ENCODE results near the gene SCD5. TPM values are rescaled to one million over a fixed set of nuclear protein-coding genes. Genes with fewer than 3 reads are reported as not detected.

Gene SCD5
- total and polyA plus RNA-seq, 9 of the 15 experiments (the other 6 are each of a cell fraction or from before 2014, with no cell fraction given) = 0.01 to 0.20 (median 0.03) TPM; not detected in 5

DNA sequence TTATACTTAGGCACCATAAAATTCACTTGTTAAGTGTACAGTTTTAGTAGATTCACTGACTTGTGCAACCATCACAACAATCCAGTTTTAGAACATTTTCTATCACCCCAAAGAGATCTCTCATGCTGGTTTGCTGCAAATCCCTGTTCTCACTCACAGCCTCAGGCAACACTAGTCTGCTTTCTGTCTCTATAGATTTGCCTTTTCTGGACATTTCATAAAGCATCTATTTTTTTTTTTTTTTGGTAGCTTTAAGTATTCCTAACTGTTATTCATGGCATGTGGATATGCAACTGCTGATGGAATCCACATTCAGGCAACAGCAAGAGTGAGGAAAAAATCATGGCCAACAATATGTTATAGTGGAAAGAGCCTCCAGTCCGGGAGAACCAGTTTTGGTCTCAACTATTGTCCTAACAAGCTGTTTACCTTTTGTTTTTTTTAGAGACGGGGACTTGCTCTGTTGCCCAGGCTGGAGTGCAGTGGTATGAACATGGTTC is 209.8 kb downstream of the SCD5 start:
- BruUV-seq (replicated peaks) = no TSS peak
- TF ChIP-seq MAZ (CRISPR knock-in tag; conservative IDR thresholded peaks at IDR 0.05 in 1 of 2, IDR thresholded peaks at IDR 0.05 in 1 of 2) (no peak), BRF2 (IDR thresholded peaks at IDR 0.05; ENCODE audit: borderline replicate concordance, insufficient read depth, insufficient read length) (no peak), EP400 (IDR thresholded peaks at IDR 0.05) (no peak), ZNF589 (CRISPR knock-in tag; IDR thresholded peaks at IDR 0.05; ENCODE audit: low read depth) (no peak), UBTF (IDR thresholded peaks at IDR 0.05; ENCODE audit: borderline replicate concordance in 1 of 2, low read depth in 2 of 2, low read length in 2 of 2) (no peak), PBX2 (CRISPR knock-in tag; IDR thresholded peaks at IDR 0.05; ENCODE audit: low read depth) (no peak), PBX2 (tag; conservative IDR thresholded peaks at IDR 0.05; ENCODE audit: low read depth) (no peak), ZNF668 (CRISPR knock-in tag; IDR thresholded peaks at IDR 0.05) (no peak), NR3C1 (CRISPR knock-in tag; IDR thresholded peaks at IDR 0.05) (no peak), ZBTB2 (IDR thresholded peaks at IDR 0.05) (no peak), MAFK (IDR thresholded peaks at IDR 0.05; ENCODE audit: low read length) (no peak)
- TF ChIP-seq, protein P1, sequence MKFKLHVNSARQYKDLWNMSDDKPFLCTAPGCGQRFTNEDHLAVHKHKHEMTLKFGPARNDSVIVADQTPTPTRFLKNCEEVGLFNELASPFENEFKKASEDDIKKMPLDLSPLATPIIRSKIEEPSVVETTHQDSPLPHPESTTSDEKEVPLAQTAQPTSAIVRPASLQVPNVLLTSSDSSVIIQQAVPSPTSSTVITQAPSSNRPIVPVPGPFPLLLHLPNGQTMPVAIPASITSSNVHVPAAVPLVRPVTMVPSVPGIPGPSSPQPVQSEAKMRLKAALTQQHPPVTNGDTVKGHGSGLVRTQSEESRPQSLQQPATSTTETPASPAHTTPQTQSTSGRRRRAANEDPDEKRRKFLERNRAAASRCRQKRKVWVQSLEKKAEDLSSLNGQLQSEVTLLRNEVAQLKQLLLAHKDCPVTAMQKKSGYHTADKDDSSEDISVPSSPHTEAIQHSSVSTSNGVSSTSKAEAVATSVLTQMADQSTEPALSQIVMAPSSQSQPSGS (CRISPR knock-in tag; IDR thresholded peaks at IDR 0.05) = no peak
- Histone ChIP-seq H3K9ac (ENCODE audit: insufficient read depth in 1 of 2, low read depth in 2 of 2, low read length in 2 of 2) (no peak overlapping the region), H3K9me3 (replicated peaks; ENCODE audit: control insufficient read depth, insufficient read depth, low read depth, low read length) (no peaks in the 10 kb centered on the region), H3K4me2 (ENCODE audit: insufficient read depth, low read length) (no peak overlapping the region), H4K20me1 (replicated peaks; ENCODE audit: control insufficient read depth, insufficient read depth, low read length) (no peaks in the 10 kb centered on the region), H3K27me3 (ENCODE audit: control insufficient read depth in 2 of 2, insufficient read depth in 2 of 2, low read length in 2 of 2) (peaks cover 3 to 21% of the 10 kb centered on the region in 2 experiments; a peak in 2 of 5 replicates), H3K79me2 (ENCODE audit: control insufficient read depth, insufficient read depth, low read length) (no peaks in the 10 kb centered on the region), H3K4me3 (no peak overlapping the region), H3K27ac (ENCODE audit: extremely low read depth, low read depth, low read length) (no peak overlapping the region), H3K4me1 (replicated peaks in 1 of 2; ENCODE audit: control insufficient read depth in 2 of 2, insufficient read depth in 2 of 2, low read length in 2 of 2) (no peaks in the 10 kb centered on the region), H2AFZ (ENCODE audit: low read depth, low read length) (no peak overlapping the region), H3K36me3 (ENCODE audit: control insufficient read depth, insufficient read depth, low read length) (no peaks in the 10 kb centered on the region), H3K9me1 (ENCODE audit: control insufficient read depth, insufficient read depth, low read length) (no peaks in the 10 kb centered on the region)
- 0% methylated on average over 2 of the region's 2 CpGs for WGBS (ENCODE audit: insufficient coverage, low coverage, missing lambda C conversion rate)
- POLR2A ChIA-PET = interaction anchor here (0.7 kb wide), 1 partner anchor 711 kb away, joined by 3 read pairs; no protein-coding TSS in a partner anchor
- in situ Hi-C loops (cut with MboI) = no loop called here
- intact Hi-C loops (cut with micrococcal nuclease) = no loop called here
- CTCF ChIA-PET (ENCODE audit: low intra/inter-chr PET ratio) = no interaction called here
- no peak for FAIRE-seq
- DNase-seq (ENCODE audit: extremely low read depth in 1 of 4, low spot score in 3 of 4) = no peak
- no peak for ATAC-seq
